Measurements from ENCODE around the gene SSRP1. TPM values are rescaled to one million over a fixed set of nuclear protein-coding genes. Genes with fewer than 3 reads are reported as not detected.

Gene SSRP1
- total and polyA plus RNA-seq, 2 of the 13 experiments (the other 11 are each of a cell fraction or from before 2014, with no cell fraction given), result 93.6 to 129 TPM

- no peak overlapping the region for H3K4me3 ChIP-seq (replicated peaks in 1 of 3; ENCODE audit: insufficient read depth in 1 of 3, low read depth in 2 of 3, low read length in 3 of 3)
- H3K9me3 ChIP-seq (ENCODE audit: low read length), result no peaks in the 10 kb centered on the region
- BruUV-seq (replicated peaks), result no TSS peak
- no peak overlapping the region for H3K9ac ChIP-seq (ENCODE audit: insufficient read depth, low read depth, low read length)
- H3K4me1 ChIP-seq (ENCODE audit: insufficient read depth, low read length), result peaks cover 15% of the 10 kb centered on the region
- H3K36me3 ChIP-seq (replicated peaks in 1 of 2; ENCODE audit: control insufficient read depth in 1 of 2, insufficient read depth in 2 of 2, low read length in 2 of 2), result no peaks in the 10 kb centered on the region
- no peak overlapping the region for H3K4me2 ChIP-seq (ENCODE audit: low read depth, low read length)
- ATAC-seq (no peak), FAIRE-seq (no peak), DNase-seq (ENCODE audit: low spot score) (no peak)
- no peak overlapping the region for H2AFZ ChIP-seq (ENCODE audit: low read length)
- TF ChIP-seq ZNF12 (CRISPR knock-in tag; IDR thresholded peaks at IDR 0.05) (peak; percentile 93), TCF7L2 (IDR thresholded peaks at IDR 0.05; ENCODE audit: low read depth, low read length) (no peak)
- WGBS (ENCODE audit: low lambda C conversion rate), result 28% methylated on average over 6 of the region's 7 CpGs
- no peak overlapping the region for H3K27ac ChIP-seq (ENCODE audit: extremely low read length, insufficient read depth, low read length)
- intact Hi-C loops (cut with micrococcal nuclease; ENCODE audit: unreplicated experiment), result no loop called here
- peaks cover 0 to 19% of the 10 kb centered on the region in 2 experiments; a peak in 2 of 5 replicates for H3K27me3 ChIP-seq (ENCODE audit: control insufficient read depth in 1 of 2, insufficient read depth in 2 of 2, low read length in 2 of 2)
- CTCF ChIA-PET (ENCODE audit: low intra/inter-chr PET ratio, low total read pairs), result no interaction called here
- POLR2A ChIA-PET, result no interaction called here
- no peaks in the 10 kb centered on the region for H3K79me2 ChIP-seq (ENCODE audit: insufficient read depth, low read length)
- in situ Hi-C loops (cut with HindIII; ENCODE audit: extremely low pct_ligation_motif_present, low pct_unique_long_range_greater_than_20kb), result no loop called here
- H4K20me1 ChIP-seq (ENCODE audit: insufficient read depth, low read length), result no peaks in the 10 kb centered on the region
Observed at GRCh38 chr11:57363131-57364080, 27.7 kb upstream of the SSRP1 start.

- H2AFZ ChIP-seq (ENCODE audit: low read length), result no peak overlapping the region
- H3K4me3 ChIP-seq (replicated peaks in 1 of 3; ENCODE audit: insufficient read depth in 1 of 3, low read depth in 2 of 3, low read length in 3 of 3), result no peak overlapping the region
- TF ChIP-seq ZNF17 (CRISPR knock-in tag; IDR thresholded peaks at IDR 0.05), result no peak
- no peak for TF ChIP-seq MZF1 (CRISPR knock-in tag; IDR thresholded peaks at IDR 0.05; ENCODE audit: borderline replicate concordance)
- TF ChIP-seq SP1 (IDR thresholded peaks at IDR 0.05), result no peak
- no peak for TF ChIP-seq SP1 (CRISPR knock-in tag; IDR thresholded peaks at IDR 0.05)
- no peak for TF ChIP-seq MXD4 (CRISPR knock-in tag; IDR thresholded peaks at IDR 0.05)
- no peak for TF ChIP-seq ATF4 (CRISPR knock-in tag; IDR thresholded peaks at IDR 0.05)
- no peak for TF ChIP-seq ZNF225 (CRISPR knock-in tag; IDR thresholded peaks at IDR 0.05)
- no peak for TF ChIP-seq ZNF232 (CRISPR knock-in tag; IDR thresholded peaks at IDR 0.05; ENCODE audit: borderline replicate concordance)
- no peak for TF ChIP-seq HNF4G (IDR thresholded peaks at IDR 0.05; ENCODE audit: borderline replicate concordance, low read depth, low read length)
- no peak for TF ChIP-seq HNF4G (CRISPR knock-in tag; IDR thresholded peaks at IDR 0.05; ENCODE audit: borderline replicate concordance, low read depth)
- TF ChIP-seq MXD1 (CRISPR knock-in tag; IDR thresholded peaks at IDR 0.05), result no peak
- peaks cover 0 to 14% of the 10 kb centered on the region in 2 experiments; a peak in 2 of 5 replicates for H3K27me3 ChIP-seq (ENCODE audit: control insufficient read depth in 1 of 2, insufficient read depth in 2 of 2, low read length in 2 of 2)
- H3K4me2 ChIP-seq (ENCODE audit: low read depth, low read length), result no peak overlapping the region
- no peak overlapping the region for H3K9ac ChIP-seq (ENCODE audit: insufficient read depth, low read depth, low read length)
- 20% methylated on average over 3 of the region's 3 CpGs for WGBS (ENCODE audit: low lambda C conversion rate)
- no peak for ATAC-seq
- H3K4me1 ChIP-seq (ENCODE audit: insufficient read depth, low read length), result peaks cover 15% of the 10 kb centered on the region
- H3K9me3 ChIP-seq (ENCODE audit: low read length), result no peaks in the 10 kb centered on the region
- no peaks in the 10 kb centered on the region for H3K79me2 ChIP-seq (ENCODE audit: insufficient read depth, low read length)
- in situ Hi-C loops (cut with HindIII; ENCODE audit: extremely low pct_ligation_motif_present, low pct_unique_long_range_greater_than_20kb), result no loop called here
- ChIA-PET CTCF (ENCODE audit: low intra/inter-chr PET ratio, low total read pairs) (no interaction called here), POLR2A (no interaction called here)
- H3K36me3 ChIP-seq (replicated peaks in 1 of 2; ENCODE audit: control insufficient read depth in 1 of 2, insufficient read depth in 2 of 2, low read length in 2 of 2), result no peaks in the 10 kb centered on the region
- no peaks in the 10 kb centered on the region for H4K20me1 ChIP-seq (ENCODE audit: insufficient read depth, low read length)
- intact Hi-C loops (cut with micrococcal nuclease; ENCODE audit: unreplicated experiment), result no loop called here
- no TSS peak for BruUV-seq (replicated peaks)
- FAIRE-seq, result no peak
- no peak overlapping the region for H3K27ac ChIP-seq (ENCODE audit: extremely low read length, insufficient read depth, low read length)
- no peak for DNase-seq (ENCODE audit: low spot score)
Observed at GRCh38 chr11:57361926-57362325, 26.2 kb upstream of the SSRP1 start.

Measured in HepG2 (cell line).